Pancreas (tissue), 10 donors: ENCODE measurements around the gene PDGFRB. TPM values are rescaled to one million over a fixed set of nuclear protein-coding genes. Genes with fewer than 3 reads are reported as not detected.

ENCODE experiments used
- ATAC-seq, 4 donors: fragments of 200-7000 bp; cut with Tn5 transposase; one replicate each; pipeline versions ENCODE4 v1.8.0 to v1.9.1; 2020; ENCODE audit warnings: mild to moderate bottlenecking in 4 of 4, moderate library complexity in 4 of 4
- DNase-seq, 6 donors: peaks; one replicate each; pipeline ENCODE4 v3.0.0-alpha.2; 2020
- FAIRE-seq: peaks from 2 replicates; lab custom pipeline; 2012; peaks lifted over from hg19 to GRCh38; lab: Jason Lieb, UNC
- H3K27ac ChIP-seq, 4 donors: fragments of 200-600 bp; sonication (generic); 1 replicate in 3 of 4; 2 replicates in 1 of 4; pipeline versions ENCODE4 v1.5.0 to v1.8.0; 2020
- H3K27me3 ChIP-seq, 4 donors: fragments of 200-600 bp; one replicate each; pipeline ENCODE4 v1.8.0; 2021
- H3K36me3 ChIP-seq, 3 donors: fragments of 200-600 bp; sonication (generic) in 1 of 3; one replicate each; pipeline versions ENCODE4 v1.5.0 to v1.8.0; 2020 to 2021
- H3K4me1 ChIP-seq, 3 donors: fragments of 200-600 bp; one replicate each; pipeline ENCODE4 v1.8.0; 2021
- H3K4me3 ChIP-seq, 4 donors: fragments of 200-600 bp; sonication (generic) in 2 of 4; one replicate each; pipeline versions ENCODE4 v1.5.0 to v1.8.0; 2020 to 2021
- H3K9me3 ChIP-seq, 4 donors: fragments of 200-600 bp; one replicate each; pipeline ENCODE4 v1.8.0; 2021
- WGBS, 2 donors: extraction: QIAGEN DNeasy Blood & Tissue Kit; methylation state at CpG; one replicate each; pipeline ENCODE4 v1.1.7; 2013; 5-methylcytosine and 5-hydroxymethylcytosine counted together
- intact Hi-C, 3 donors: fragments of 100-400 bp; cut with DNase I; formaldehyde crosslinking; loops; one replicate each; pipeline versions ENCODE4 v1.11.1 to v1.14.2; 2022
- polyA plus RNA-seq, 2 donors: library from polyadenylated mRNA; stranded (reverse); fragments of 200-250 nt; gene quantifications; one replicate each; pipeline ENCODE4 v1.2.3, GENCODE V29; 2013
- total RNA-seq, 6 donors: library from RNA; stranded (reverse); fragmentation: NEBNext Ultra II Directional in 4 of 6; extraction: Animal tissue kit (Norgen Biotek cat#: 25700) in 4 of 6; gene quantifications; one replicate each; pipeline versions ENCODE4 v1.2.1 to v1.2.4, GENCODE V29; 2021 to 2023
- TF ChIP-seq, protein P1 (sequence below), 4 donors: fragments of 200-600 bp; sonication (generic) in 3 of 4; IDR thresholded peaks; one replicate each; pipeline versions ENCODE4 v1.5.0 to v1.8.0; 2021; ENCODE audit warnings: antibody characterized with exemption in 4 of 4
- donor health status: healthy with polysubstance abuse.
- donor health status: DM: no; HTN: no; CAD: no; lungs with moderate emphysema.
- donor health status: DM: no; HTN: no; CAD: no.
- donor health status: control.
- donor health status: control.
- donor health status: Bipolar disorder and iron deficiency.
- donor health status: DM: yes; HTN: yes; CAD: no.
- donor health status: DM: no; HTN: no; CAD: no.
- donor health status: DM: no; HTN: no; CAD: no.
- donor health status: DM: yes; HTN: yes; CAD: no.

PDGFRB gene
- total and polyA plus RNA-seq, 8 donors, result 7.2 to 48.6 (median 14.5) TPM

DNA sequence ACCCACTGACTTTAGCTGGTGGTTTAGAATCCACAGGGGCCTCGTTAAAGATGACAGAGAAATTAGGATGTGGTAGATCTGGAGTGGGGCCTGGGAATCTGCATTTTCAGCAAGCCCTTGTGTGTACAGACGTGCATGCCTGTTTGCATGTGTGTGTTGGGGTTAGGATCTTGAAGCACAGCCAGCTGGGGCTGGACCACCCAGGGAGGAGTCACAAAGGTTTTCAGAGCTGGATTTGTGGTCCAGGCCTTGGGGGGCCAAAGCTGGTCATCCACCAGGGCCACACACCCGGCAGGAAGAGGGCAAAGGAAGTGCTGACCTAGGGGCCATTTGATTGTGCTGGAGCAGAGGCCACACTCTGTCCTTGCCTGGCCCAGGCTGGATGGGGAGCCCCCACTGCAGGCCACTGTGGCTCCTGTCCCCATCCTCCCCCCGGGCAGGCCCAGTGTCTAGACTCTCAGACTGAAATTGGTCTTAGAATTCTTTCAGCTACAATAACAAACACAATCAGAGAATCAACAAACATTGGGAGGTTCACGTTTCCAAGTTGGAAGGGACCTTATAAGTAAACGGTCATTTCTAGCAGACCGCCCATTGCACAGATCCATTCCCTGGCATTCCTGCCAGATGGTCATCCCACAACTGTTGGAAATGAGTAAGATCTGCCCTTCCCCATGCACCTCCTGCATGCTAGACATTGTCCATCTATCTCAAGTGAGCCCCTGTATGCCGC lies 21.3 kb upstream of the PDGFRB start:
- Histone ChIP-seq H3K36me3 (no peaks in the 10 kb centered on the region), H3K9me3 (no peaks in the 10 kb centered on the region), H3K27me3 (no peaks in the 10 kb centered on the region), H3K27ac (no peak overlapping the region), H3K4me1 (no peaks in the 10 kb centered on the region), H3K4me3 (no peak overlapping the region)
- TF ChIP-seq, protein P1, sequence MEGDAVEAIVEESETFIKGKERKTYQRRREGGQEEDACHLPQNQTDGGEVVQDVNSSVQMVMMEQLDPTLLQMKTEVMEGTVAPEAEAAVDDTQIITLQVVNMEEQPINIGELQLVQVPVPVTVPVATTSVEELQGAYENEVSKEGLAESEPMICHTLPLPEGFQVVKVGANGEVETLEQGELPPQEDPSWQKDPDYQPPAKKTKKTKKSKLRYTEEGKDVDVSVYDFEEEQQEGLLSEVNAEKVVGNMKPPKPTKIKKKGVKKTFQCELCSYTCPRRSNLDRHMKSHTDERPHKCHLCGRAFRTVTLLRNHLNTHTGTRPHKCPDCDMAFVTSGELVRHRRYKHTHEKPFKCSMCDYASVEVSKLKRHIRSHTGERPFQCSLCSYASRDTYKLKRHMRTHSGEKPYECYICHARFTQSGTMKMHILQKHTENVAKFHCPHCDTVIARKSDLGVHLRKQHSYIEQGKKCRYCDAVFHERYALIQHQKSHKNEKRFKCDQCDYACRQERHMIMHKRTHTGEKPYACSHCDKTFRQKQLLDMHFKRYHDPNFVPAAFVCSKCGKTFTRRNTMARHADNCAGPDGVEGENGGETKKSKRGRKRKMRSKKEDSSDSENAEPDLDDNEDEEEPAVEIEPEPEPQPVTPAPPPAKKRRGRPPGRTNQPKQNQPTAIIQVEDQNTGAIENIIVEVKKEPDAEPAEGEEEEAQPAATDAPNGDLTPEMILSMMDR (IDR thresholded peaks at IDR 0.05), result no peak
- no peak for FAIRE-seq
- WGBS, 2 donors, result 77 to 88% methylated on average over 8 of the region's 8 CpGs
- intact Hi-C loops, result no loop called here
- DNase-seq, result no peak
- ATAC-seq, result no peak

DNA sequence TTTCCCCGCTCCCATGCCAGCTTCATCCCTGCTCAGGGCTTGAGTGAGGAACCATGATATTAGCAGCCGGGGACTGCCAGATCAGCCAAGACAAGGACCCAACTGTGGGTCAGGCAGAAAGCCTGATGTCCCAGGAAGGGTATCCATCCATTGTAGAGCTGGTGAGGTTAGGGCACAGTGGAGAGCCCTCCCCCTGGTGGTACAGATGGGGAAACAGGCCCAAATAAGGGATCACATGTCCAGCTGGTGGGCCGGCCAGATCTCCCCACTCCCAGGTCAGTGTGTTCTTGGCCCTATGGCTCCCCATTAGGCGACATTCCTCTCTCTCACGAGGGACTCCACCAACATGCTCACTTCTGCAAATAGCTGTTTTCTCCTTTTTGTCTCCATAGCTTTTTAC lies 19.9 kb upstream of the PDGFRB start:
- H3K4me1 ChIP-seq, result no peaks in the 10 kb centered on the region
- no peaks in the 10 kb centered on the region for H3K9me3 ChIP-seq
- no peak for ATAC-seq
- FAIRE-seq, result no peak
- no peaks in the 10 kb centered on the region for H3K36me3 ChIP-seq
- no peak for DNase-seq
- H3K27me3 ChIP-seq, result no peaks in the 10 kb centered on the region
- no peak overlapping the region for H3K4me3 ChIP-seq
- TF ChIP-seq, protein P1 (IDR thresholded peaks at IDR 0.05), result no peak
- 82 to 88% methylated on average over 5 of the region's 5 CpGs for WGBS, 2 donors
- H3K27ac ChIP-seq, result no peak overlapping the region
- intact Hi-C loops, result no loop called here

DNA sequence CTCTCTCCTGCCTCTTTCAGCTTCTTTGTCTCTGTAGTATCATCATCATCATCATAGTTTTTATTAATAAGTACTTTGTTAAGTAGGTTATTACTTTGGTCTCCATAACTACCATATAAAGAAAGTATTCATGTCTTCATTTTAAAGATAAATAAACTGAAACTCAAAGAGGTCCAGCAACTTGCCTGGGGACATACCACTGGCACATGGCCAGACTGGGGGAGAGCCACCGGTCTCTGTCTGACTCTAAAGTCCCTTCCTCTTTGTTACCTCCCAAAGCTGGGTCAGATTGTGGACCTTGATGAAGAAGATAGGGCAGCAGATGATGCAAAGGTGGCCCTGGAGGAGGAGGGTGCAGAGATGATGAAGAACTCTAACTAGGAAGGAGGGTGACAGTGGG lies 19.4 kb upstream of the PDGFRB start:
- Histone ChIP-seq H3K9me3 (no peaks in the 10 kb centered on the region), H3K36me3 (no peaks in the 10 kb centered on the region), H3K4me3 (no peak overlapping the region), H3K27me3 (no peaks in the 10 kb centered on the region), H3K27ac (no peak overlapping the region), H3K4me1 (no peaks in the 10 kb centered on the region)
- 53 to 55% methylated on average over 1 of the region's 1 CpG for WGBS, 2 donors
- intact Hi-C loops, result no loop called here
- TF ChIP-seq, protein P1 (IDR thresholded peaks at IDR 0.05), result no peak
- no peak for DNase-seq
- no peak for FAIRE-seq
- no peak for ATAC-seq

DNA sequence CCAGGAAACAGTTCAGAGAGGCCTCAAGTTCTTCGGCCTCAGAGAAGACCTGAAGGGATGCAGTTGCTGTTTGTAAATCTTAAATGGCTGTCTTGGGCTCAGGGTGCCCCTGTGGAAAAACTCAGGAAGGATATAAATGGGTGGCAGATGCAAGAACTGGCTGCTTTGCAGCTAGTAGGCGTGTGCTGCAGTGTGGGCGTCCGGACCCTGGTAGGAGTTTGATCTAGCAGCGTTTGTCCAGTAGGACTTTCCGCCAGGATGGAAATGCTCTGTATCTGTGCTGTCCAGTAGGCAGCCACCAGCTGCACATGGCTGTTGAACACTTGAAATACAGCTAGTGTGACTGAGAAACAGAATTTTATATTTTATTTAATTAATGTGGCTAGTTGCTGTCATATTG lies 18.6 kb upstream of the PDGFRB start:
- Histone ChIP-seq H3K4me1 (no peaks in the 10 kb centered on the region), H3K27ac (no peak overlapping the region), H3K9me3 (no peaks in the 10 kb centered on the region), H3K27me3 (no peaks in the 10 kb centered on the region), H3K36me3 (no peaks in the 10 kb centered on the region), H3K4me3 (no peak overlapping the region)
- FAIRE-seq, result no peak
- ATAC-seq, result no peak
- TF ChIP-seq, protein P1 (IDR thresholded peaks at IDR 0.05), result no peak
- 87 to 93% methylated on average over 6 of the region's 6 CpGs for WGBS, 2 donors
- intact Hi-C loops, result no loop called here
- no peak for DNase-seq

DNA sequence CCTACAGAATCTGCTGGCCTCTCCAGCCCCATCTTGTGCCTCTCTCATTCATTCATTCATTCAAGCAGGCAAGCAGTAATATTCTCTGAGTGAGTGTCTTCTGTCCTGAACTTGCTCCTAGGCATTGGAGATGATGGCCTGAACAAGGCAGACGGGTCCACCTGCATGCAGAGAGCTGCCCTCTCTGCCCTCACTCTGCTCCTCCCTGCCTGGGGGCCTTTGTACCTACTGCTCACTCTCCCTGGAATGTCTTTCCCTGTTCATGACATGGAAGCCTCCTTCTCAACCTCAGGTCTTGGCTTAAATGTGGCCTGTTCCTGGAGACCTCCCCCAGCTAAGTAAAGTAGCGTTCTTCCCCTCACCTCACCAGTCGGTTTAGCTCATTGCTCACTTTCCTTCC lies 17.5 kb upstream of the PDGFRB start:
- 75 to 81% methylated on average over 3 of the region's 3 CpGs for WGBS, 2 donors
- Histone ChIP-seq H3K4me3 (no peak overlapping the region), H3K9me3 (no peaks in the 10 kb centered on the region), H3K27me3 (no peaks in the 10 kb centered on the region), H3K36me3 (no peaks in the 10 kb centered on the region), H3K4me1 (no peaks in the 10 kb centered on the region), H3K27ac (no peak overlapping the region)
- TF ChIP-seq, protein P1 (IDR thresholded peaks at IDR 0.05), result no peak
- DNase-seq (no peak), ATAC-seq (no peak), FAIRE-seq (no peak)
- intact Hi-C loops, result no loop called here
